ENCODE results near the gene RASGRP1.

GRCh38 chr15:38524156-38524555 is 40.5 kb downstream of the RASGRP1 start:
- TF ChIP-seq CTCF (IDR thresholded peaks at IDR 0.05) = no peak
- TF ChIP-seq POLR2A (IDR thresholded peaks at IDR 0.05) = no peak
